ENCODE results near the gene SPDYE6.
"Not testable (repeated sequence)": the region's sequence is repeated elsewhere in the genome, so short reads cannot be mapped to it uniquely, and the experiment has no call there.

SPDYE6 gene

GRCh38 chr7:102317231-102318059 is 38.8 kb downstream of the SPDYE6 start:
- no peak for DNase-seq

GRCh38 chr7:102313997-102314780 is 42.1 kb downstream of the SPDYE6 start:
- no peak for DNase-seq

GRCh38 chr7:102312317-102312716 is 43.9 kb downstream of the SPDYE6 start:
- no peak for DNase-seq

- DNase-seq: no peak
These were observed 45.8 kb downstream of the SPDYE6 start for GRCh38 chr7:102310414-102310815.

GRCh38 chr7:102306916-102307677 is 49.1 kb downstream of the SPDYE6 start:
- no peak for DNase-seq

GRCh38 chr7:102305414-102306268 is 50.6 kb downstream of the SPDYE6 start:
- DNase-seq: no peak

GRCh38 chr7:102304668-102305067 is 51.6 kb downstream of the SPDYE6 start:
- DNase-seq: no peak

GRCh38 chr7:102303669-102304422 is 52.4 kb downstream of the SPDYE6 start:
- no peak for DNase-seq

- no peak for DNase-seq
These were observed 54.2 kb downstream of the SPDYE6 start for GRCh38 chr7:102302025-102302424.

- DNase-seq: not testable (repeated sequence)
These were observed 54.9 kb downstream of the SPDYE6 start for GRCh38 chr7:102301367-102301766.

GRCh38 chr7:102300643-102301221 is 55.5 kb downstream of the SPDYE6 start:
- no peak for DNase-seq

GRCh38 chr7:102297487-102298218 is 58.6 kb downstream of the SPDYE6 start:
- DNase-seq: no peak

- no peak for DNase-seq
These were observed 59.7 kb downstream of the SPDYE6 start for GRCh38 chr7:102296514-102296913.

- DNase-seq: no peak
These were observed 60.1 kb downstream of the SPDYE6 start for GRCh38 chr7:102296179-102296438.

All from cortex of kidney (tissue), 1 donor.